Stomach (tissue), 9 donors: Measurements from ENCODE around the gene SERPINA10. TPM values are rescaled to one million over a fixed set of nuclear protein-coding genes. Genes with fewer than 3 reads are reported as not detected.

ENCODE experiments used
- DNase-seq, 2 donors: peaks; one replicate each; pipeline versions ENCODE4 v3.0.0 to v3.0.0-alpha.2; 2013 to 2019
- H3K27ac ChIP-seq, 5 donors: fragments of 200-600 bp in 4 of 5; sonication (generic) in 4 of 5; one replicate each; pipeline ENCODE4 v1.5.1; 2013 to 2019; ENCODE audit warnings: mild to moderate bottlenecking in 1 of 5, moderate library complexity in 1 of 5
- H3K27me3 ChIP-seq, 3 donors: fragments of 200-600 bp; sonication (generic); one replicate each; pipeline ENCODE4 v1.5.1; 2017 to 2019; ENCODE audit warnings: mixed run types in 1 of 3
- H3K36me3 ChIP-seq, 4 donors: fragments of 200-600 bp; sonication (generic); 1 replicate in 3 of 4; 2 replicates in 1 of 4; pipeline ENCODE4 v1.5.1; 2016 to 2019
- H3K4me1 ChIP-seq, 4 donors: fragments of 200-600 bp; sonication (generic); one replicate each; pipeline ENCODE4 v1.5.1; 2016 to 2019
- H3K4me3 ChIP-seq, 4 donors: fragments of 200-600 bp; sonication (generic) in 3 of 4; one replicate each; pipeline ENCODE4 v1.5.1; 2016 to 2019; ENCODE audit warnings: mild to moderate bottlenecking in 1 of 4
- H3K9me3 ChIP-seq, 4 donors: fragments of 200-600 bp; sonication (generic); one replicate each; pipeline ENCODE4 v1.5.1; 2016 to 2019
- EP300 ChIP-seq: sonication (generic); formaldehyde crosslinking; IDR thresholded peaks from one replicate; pipeline ENCODE4 v1.6.1; 2017; ENCODE audit warnings: antibody characterized with exemption
- POLR2A ChIP-seq, 4 donors: fragments of 450-650 bp; IDR thresholded peaks; one replicate each; pipeline ENCODE4 v1.6.1; 2016; ENCODE audit warnings: antibody characterized with exemption in 4 of 4, control low read depth in 2 of 4, mild to moderate bottlenecking in 1 of 4, moderate library complexity in 1 of 4
- POLR2AphosphoS5 ChIP-seq, 3 donors: sonication (generic); formaldehyde crosslinking; IDR thresholded peaks; one replicate each; pipeline ENCODE4 v1.6.1; 2016; ENCODE audit warnings: antibody characterized with exemption in 3 of 3
- WGBS, 5 donors: extraction: QIAGEN DNeasy Blood & Tissue Kit in 3 of 5; methylation state at CpG; one replicate each; pipeline versions ENCODE4 v1.1.5 to v1.1.7; 2013 to 2018; 5-methylcytosine and 5-hydroxymethylcytosine counted together
- intact Hi-C: fragments of 100-400 bp; cut with DNase I; formaldehyde crosslinking; loops from one replicate; pipeline ENCODE4 v1.15.1; 2023; ENCODE audit warnings: low total_unique reads
- polyA plus RNA-seq, 3 donors: library from polyadenylated mRNA; stranded (reverse); fragments of 200-250 nt; gene quantifications; one replicate each; pipeline ENCODE4 v1.2.3, GENCODE V29; 2013
- total RNA-seq, 5 donors: library from RNA; depleted of rRNA; stranded (reverse); fragments of >200 nt; gene quantifications; one replicate each; pipeline versions ENCODE4 v1.1.0 to v1.2.3, GENCODE V29; 2014 to 2016
- TF ChIP-seq, protein P1 (sequence below), 7 experiments: fragments of 450-650 bp in 4 of 7; fragments of 200-600 bp in 3 of 7; sonication (generic) in 3 of 7; IDR thresholded peaks; one replicate each; pipeline ENCODE4 v1.5.1; 2016 to 2019; ENCODE audit warnings: antibody characterized with exemption in 7 of 7, control low read depth in 2 of 7, mild to moderate bottlenecking in 1 of 7
- donor health status: healthy with polysubstance abuse.
- donor health status: Bipolar disorder and iron deficiency.
- donor health status: healthy.

The SERPINA10 gene
- total and polyA plus RNA-seq, 8 donors, result 0.10 to 0.37 TPM; not detected in 6

DNA sequence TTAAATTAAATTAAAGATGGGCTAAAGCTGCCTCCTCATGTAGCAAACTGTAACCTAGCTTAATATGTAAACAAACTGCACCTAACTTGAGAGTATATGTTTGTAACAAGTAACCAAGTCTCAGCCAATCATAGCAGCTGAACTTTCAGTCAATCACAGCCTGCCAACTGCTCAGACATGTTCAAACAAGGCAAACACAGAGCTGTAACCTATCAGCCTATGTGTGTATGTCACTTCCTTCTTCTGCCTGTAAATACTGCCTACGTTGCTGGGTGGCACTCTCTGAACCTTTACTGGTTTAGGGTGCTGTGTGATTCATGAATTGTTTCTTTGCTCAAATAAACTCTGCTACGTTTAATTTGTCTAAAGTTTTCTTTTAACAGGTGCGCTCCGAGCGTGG, 27.2 kb upstream of the SERPINA10 start:
- no peak overlapping the region for H3K27ac ChIP-seq
- no peaks in the 10 kb centered on the region for H3K27me3 ChIP-seq

DNA sequence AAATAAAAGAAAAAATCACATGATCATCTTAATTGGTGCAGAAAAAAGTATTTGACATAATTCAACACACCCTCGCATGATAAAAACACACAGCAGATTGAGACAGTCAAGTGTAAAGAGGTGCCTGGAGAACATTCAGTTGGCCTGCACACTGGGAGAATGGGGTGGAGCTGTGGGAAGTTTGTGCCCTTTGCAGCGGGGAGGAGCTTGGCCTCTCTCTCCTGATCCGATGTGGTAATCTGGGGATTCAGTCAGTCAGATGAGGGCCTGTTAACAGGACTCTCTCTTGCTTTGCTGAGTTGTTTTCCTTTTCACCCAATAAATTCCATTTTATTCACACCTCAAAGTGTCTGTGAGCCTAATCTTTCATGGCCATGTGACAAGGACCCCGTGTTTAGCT, 24.2 kb upstream of the SERPINA10 start:
- no peaks in the 10 kb centered on the region for H3K36me3 ChIP-seq
- TF ChIP-seq, protein P1, sequence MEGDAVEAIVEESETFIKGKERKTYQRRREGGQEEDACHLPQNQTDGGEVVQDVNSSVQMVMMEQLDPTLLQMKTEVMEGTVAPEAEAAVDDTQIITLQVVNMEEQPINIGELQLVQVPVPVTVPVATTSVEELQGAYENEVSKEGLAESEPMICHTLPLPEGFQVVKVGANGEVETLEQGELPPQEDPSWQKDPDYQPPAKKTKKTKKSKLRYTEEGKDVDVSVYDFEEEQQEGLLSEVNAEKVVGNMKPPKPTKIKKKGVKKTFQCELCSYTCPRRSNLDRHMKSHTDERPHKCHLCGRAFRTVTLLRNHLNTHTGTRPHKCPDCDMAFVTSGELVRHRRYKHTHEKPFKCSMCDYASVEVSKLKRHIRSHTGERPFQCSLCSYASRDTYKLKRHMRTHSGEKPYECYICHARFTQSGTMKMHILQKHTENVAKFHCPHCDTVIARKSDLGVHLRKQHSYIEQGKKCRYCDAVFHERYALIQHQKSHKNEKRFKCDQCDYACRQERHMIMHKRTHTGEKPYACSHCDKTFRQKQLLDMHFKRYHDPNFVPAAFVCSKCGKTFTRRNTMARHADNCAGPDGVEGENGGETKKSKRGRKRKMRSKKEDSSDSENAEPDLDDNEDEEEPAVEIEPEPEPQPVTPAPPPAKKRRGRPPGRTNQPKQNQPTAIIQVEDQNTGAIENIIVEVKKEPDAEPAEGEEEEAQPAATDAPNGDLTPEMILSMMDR (IDR thresholded peaks at IDR 0.05), result no peak
- TF ChIP-seq EP300 (no peak), POLR2A (IDR thresholded peaks at IDR 0.05) (no peak), POLR2AphosphoS5 (IDR thresholded peaks at IDR 0.05) (no peak)
- 47 to 57% (median 54%) methylated on average over 4 of the region's 4 CpGs for WGBS, 5 donors
- intact Hi-C loops, result no loop called here
- peaks cover 0 to 4% (median 0%) of the 10 kb centered on the region in 4 donors for H3K9me3 ChIP-seq
- peak in 1 of 2 donors; percentile 11 for DNase-seq
- H3K27me3 ChIP-seq, result no peaks in the 10 kb centered on the region
- H3K4me1 ChIP-seq, result no peaks in the 10 kb centered on the region
- H3K4me3 ChIP-seq, result no peak overlapping the region
- no peak overlapping the region for H3K27ac ChIP-seq

More for the DNA sequence above, 27.2 kb upstream of the SERPINA10 start:
- H3K4me3 ChIP-seq, result no peak overlapping the region
- intact Hi-C loops, result no loop called here
- WGBS, 5 donors, result 29 to 38% (median 35%) methylated on average over 5 of the region's 5 CpGs
- peak in 1 of 2 donors; percentile 79 for DNase-seq
- no peaks in the 10 kb centered on the region for H3K9me3 ChIP-seq
- TF ChIP-seq EP300, result no peak
- TF ChIP-seq POLR2AphosphoS5 (IDR thresholded peaks at IDR 0.05), result peak in 1 of 3 donors; percentile 11
- TF ChIP-seq POLR2A (IDR thresholded peaks at IDR 0.05), result no peak
- no peaks in the 10 kb centered on the region for H3K36me3 ChIP-seq
- H3K4me1 ChIP-seq, result no peaks in the 10 kb centered on the region

DNA sequence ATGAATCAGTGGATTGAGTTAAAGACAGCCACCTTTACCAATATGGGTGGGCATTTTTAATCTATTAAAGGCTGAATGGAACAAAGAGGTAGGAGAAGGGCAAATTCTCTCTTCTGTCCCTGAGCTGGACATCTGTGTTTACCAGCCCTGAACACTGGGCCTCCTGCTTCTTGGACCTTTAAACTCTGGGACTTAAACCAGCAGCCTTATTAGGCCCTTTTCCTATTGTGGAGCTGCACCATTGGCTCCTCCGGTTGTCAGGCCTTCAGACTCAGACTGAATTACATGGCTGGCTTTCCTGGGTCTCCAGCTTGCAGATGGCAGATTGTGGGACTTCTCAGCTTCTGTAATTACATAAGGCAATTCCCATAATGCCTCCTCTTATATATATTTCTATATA, 23.6 kb upstream of the SERPINA10 start:
- no peak overlapping the region for H3K27ac ChIP-seq

DNA sequence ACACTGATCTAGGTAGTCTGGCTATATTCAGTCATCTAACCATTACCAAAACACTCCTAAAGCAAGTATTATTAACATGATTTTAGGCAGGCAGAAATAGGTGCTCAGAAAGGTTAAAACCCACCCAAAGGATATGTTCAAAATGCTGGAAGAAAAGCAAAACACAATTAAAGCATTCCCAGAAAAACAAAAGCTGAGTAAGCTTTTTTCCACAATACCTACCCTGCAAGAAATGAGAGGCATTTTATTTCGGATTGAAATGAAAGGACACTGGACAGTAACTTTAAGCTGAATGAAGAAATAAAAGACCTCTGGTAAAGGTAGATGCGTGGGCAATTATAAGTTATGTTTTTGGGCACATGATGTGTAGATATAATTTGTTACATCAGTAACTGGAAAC, 21.8 kb upstream of the SERPINA10 start:
- Histone ChIP-seq H3K9me3 (peaks cover 0 to 4% (median 0%) of the 10 kb centered on the region in 4 donors), H3K27me3 (no peaks in the 10 kb centered on the region), H3K4me1 (no peaks in the 10 kb centered on the region), H3K4me3 (no peak overlapping the region), H3K27ac (no peak overlapping the region), H3K36me3 (no peaks in the 10 kb centered on the region)
- 75 to 94% (median 89%) methylated on average over 2 of the region's 2 CpGs for WGBS, 5 donors
- TF ChIP-seq POLR2A (IDR thresholded peaks at IDR 0.05) (no peak), POLR2AphosphoS5 (IDR thresholded peaks at IDR 0.05) (no peak), EP300 (no peak)
- TF ChIP-seq, protein P1 (IDR thresholded peaks at IDR 0.05), result no peak
- DNase-seq, result no peak
- intact Hi-C loops, result no loop called here

More for the DNA sequence above, 23.6 kb upstream of the SERPINA10 start:
- TF ChIP-seq POLR2AphosphoS5 (IDR thresholded peaks at IDR 0.05) (no peak), POLR2A (IDR thresholded peaks at IDR 0.05) (no peak), EP300 (no peak)
- TF ChIP-seq, protein P1 (IDR thresholded peaks at IDR 0.05), result no peak
- H3K36me3 ChIP-seq, result no peaks in the 10 kb centered on the region
- no peak overlapping the region for H3K4me3 ChIP-seq
- H3K9me3 ChIP-seq, result peaks cover 0 to 4% (median 0%) of the 10 kb centered on the region in 4 donors
- no peaks in the 10 kb centered on the region for H3K4me1 ChIP-seq
- intact Hi-C loops, result no loop called here
- WGBS, 5 donors, result 67 to 83% (median 80%) methylated on average over 1 of the region's 1 CpG
- H3K27me3 ChIP-seq, result no peaks in the 10 kb centered on the region
- no peak for DNase-seq

DNA sequence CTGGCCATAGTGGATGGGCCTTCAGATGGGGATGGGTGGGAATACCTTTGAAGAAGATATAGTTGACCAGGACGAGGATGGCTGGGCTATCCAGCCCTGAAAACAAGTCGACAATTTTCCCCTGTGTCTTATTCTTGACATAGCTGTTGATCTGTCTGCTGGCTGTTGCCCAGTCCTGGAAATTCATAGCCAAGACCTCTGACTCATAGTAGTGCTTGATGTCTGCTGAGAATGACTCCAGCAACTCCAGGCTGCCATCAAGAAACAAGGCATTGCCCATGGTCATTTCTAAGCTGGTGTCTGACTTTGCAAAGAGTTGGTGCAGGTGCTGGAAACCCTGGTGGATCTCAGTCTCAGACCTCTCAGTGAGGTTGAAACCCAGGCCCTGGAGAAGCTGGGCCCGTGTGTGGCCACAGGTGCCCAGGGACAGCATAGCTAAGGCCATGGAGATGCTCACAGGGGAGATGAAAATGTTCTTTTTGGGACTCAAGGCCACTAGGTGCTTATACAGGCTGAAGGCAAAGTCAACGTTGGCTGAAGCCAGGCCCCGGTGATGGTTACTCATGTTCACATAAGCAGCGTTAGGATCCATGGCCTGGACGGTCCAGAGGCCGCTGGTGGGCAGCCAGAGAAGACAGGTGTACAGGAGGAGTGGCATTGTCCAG, 21.1 kb upstream of the SERPINA10 start:
- H3K27me3 ChIP-seq, result no peaks in the 10 kb centered on the region
- DNase-seq, result no peak
- TF ChIP-seq POLR2AphosphoS5 (IDR thresholded peaks at IDR 0.05) (no peak), EP300 (no peak), POLR2A (IDR thresholded peaks at IDR 0.05) (no peak)
- TF ChIP-seq, protein P1 (IDR thresholded peaks at IDR 0.05), result no peak
- H3K36me3 ChIP-seq, result no peaks in the 10 kb centered on the region
- peaks cover 0 to 4% (median 0%) of the 10 kb centered on the region in 4 donors for H3K9me3 ChIP-seq
- WGBS, 5 donors, result 69 to 84% (median 81%) methylated on average over 8 of the region's 8 CpGs
- no peaks in the 10 kb centered on the region for H3K4me1 ChIP-seq
- intact Hi-C loops, result no loop called here
- no peak overlapping the region for H3K27ac ChIP-seq
- no peak overlapping the region for H3K4me3 ChIP-seq
